GM10248 (cell line): ENCODE results near the gene MYLK.
"Not testable (repeated sequence)": the region's sequence is repeated elsewhere in the genome, so short reads cannot be mapped to it uniquely, and the experiment has no call there.

Experiments
- CTCF ChIA-PET: fragments of 300-600 bp; sonication (Branson Sonifier 250); formaldehyde crosslinking; extraction: SDS; loops from one replicate; lab custom pipeline; 2021; ENCODE audit warnings: antibody characterized with exemption; lab: Yijun Ruan, JAX
- POLR2A ChIA-PET: fragments of 350-650 bp; sonication (Branson Sonifier 250); formaldehyde crosslinking; extraction: SDS; loops from one replicate; lab custom pipeline; 2020; ENCODE audit warnings: antibody characterized with exemption; lab: Yijun Ruan, JAX
- DNase-seq: peaks from one replicate; pipeline ENCODE4 v3.0.0; 2012; ENCODE audit errors: extremely low spot score
- CTCF ChIP-seq: IDR thresholded peaks from 2 replicates; pipeline ENCODE4 v1.5.1; 2012; ENCODE audit warnings: mild to moderate bottlenecking, low read depth; ENCODE audit errors: extremely low read depth, missing control alignments, control extremely low read depth

MYLK gene

GRCh38 chr3:123719862-123720453 is 164.2 kb downstream of the MYLK start:
- TF ChIP-seq CTCF: no peak
- ChIA-PET POLR2A (no interaction called here), CTCF (interaction anchor here (9.5 kb wide), 1 partner anchor 67 kb away, joined by 70 read pairs; no protein-coding TSS in a partner anchor)
- no peak for DNase-seq

GRCh38 chr3:123719061-123719756 is 164.9 kb downstream of the MYLK start:
- peak; percentile 92 for TF ChIP-seq CTCF
- CTCF ChIA-PET: interaction anchor here (0.6 to 9.5 kb wide), 6 partner anchors 11 to 77 kb away, joined by 3 to 70 read pairs (median 4); no protein-coding TSS in a partner anchor
- POLR2A ChIA-PET: not testable (repeated sequence)
- peak; percentile 55 for DNase-seq

GRCh38 chr3:123718108-123718507 is 166.0 kb downstream of the MYLK start:
- DNase-seq: no peak
- no peak for TF ChIP-seq CTCF
- POLR2A ChIA-PET: no interaction called here
- CTCF ChIA-PET: interaction anchor here (1.0 to 9.5 kb wide), 4 partner anchors 11 to 76 kb away, joined by 3 to 70 read pairs (median 14); no protein-coding TSS in a partner anchor

- POLR2A ChIA-PET, DNase-seq: not testable (repeated sequence)
- CTCF ChIA-PET: interaction anchor here (0.9 to 9.5 kb wide), 5 partner anchors 9 to 75 kb away, joined by 3 to 70 read pairs (median 4); no protein-coding TSS in a partner anchor
Observed at GRCh38 chr3:123717451-123717850, 166.7 kb downstream of the MYLK start.

- ChIA-PET POLR2A (no interaction called here), CTCF (interaction anchor here (0.9 to 9.5 kb wide), 6 partner anchors 8 to 74 kb away, joined by 3 to 70 read pairs (median 10); no protein-coding TSS in a partner anchor)
- no peak for TF ChIP-seq CTCF
- DNase-seq: no peak
Observed at GRCh38 chr3:123716411-123716810, 167.7 kb downstream of the MYLK start.

GRCh38 chr3:123713211-123713610 is 170.9 kb downstream of the MYLK start:
- TF ChIP-seq CTCF: no peak
- no peak for DNase-seq
- ChIA-PET CTCF (interaction anchor here (1.1 to 9.5 kb wide), 3 partner anchors 11 to 71 kb away, joined by 3 to 70 read pairs (median 16); no protein-coding TSS in a partner anchor), POLR2A (no interaction called here)
